Effector memory CD4-positive, alpha-beta T cell (primary cell): Measurements from ENCODE around the gene SEMA4D.
A peak's percentile ranks its signal among the peaks of the same experiment; 100 is the strongest.
"Not testable (repeated sequence)": the region's sequence is repeated elsewhere in the genome, so short reads cannot be mapped to it uniquely, and the experiment has no call there.

Source experiments
- DNase-seq, 3 donors: peaks; one replicate each; pipeline ENCODE4 v3.0.0-alpha.2; 2020
- H3K27ac ChIP-seq: 2 replicates; pipeline ENCODE4 v1.7.0; 2013; ENCODE audit warnings: mild to moderate bottlenecking, low read length, moderate library complexity; ENCODE audit not compliant: insufficient read depth, poor library complexity, severe bottlenecking
- H3K27me3 ChIP-seq: replicated peaks from 2 replicates; pipeline ENCODE4 v1.7.0; 2013; ENCODE audit warnings: mild to moderate bottlenecking, low read length; ENCODE audit not compliant: insufficient read depth, control insufficient read depth, poor library complexity, severe bottlenecking
- H3K36me3 ChIP-seq: 2 replicates; pipeline ENCODE4 v1.7.0; 2013; ENCODE audit warnings: mild to moderate bottlenecking, low read length, moderate library complexity; ENCODE audit not compliant: control insufficient read depth, insufficient read depth
- H3K4me1 ChIP-seq: 2 replicates; pipeline ENCODE4 v1.7.0; 2013; ENCODE audit warnings: low read length, mild to moderate bottlenecking; ENCODE audit not compliant: control insufficient read depth, insufficient read depth, poor library complexity, severe bottlenecking
- H3K4me3 ChIP-seq: 2 replicates; pipeline ENCODE4 v1.7.0; 2013; ENCODE audit warnings: low read length, low read depth, mild to moderate bottlenecking; ENCODE audit not compliant: insufficient read depth, poor library complexity, severe bottlenecking
- H3K9me3 ChIP-seq: 2 replicates; pipeline ENCODE4 v1.7.0; 2013; ENCODE audit warnings: mild to moderate bottlenecking, low read length, moderate library complexity; ENCODE audit not compliant: control insufficient read depth

SEMA4D gene

GRCh38 chr9:89484475-89485404, 13.2 kb downstream of the SEMA4D start:
- Histone ChIP-seq H3K9me3 (no peaks in the 10 kb centered on the region), H3K4me1 (peaks cover 64% of the 10 kb centered on the region), H3K27me3 (no peaks in the 10 kb centered on the region), H3K36me3 (no peaks in the 10 kb centered on the region), H3K27ac (peak overlapping the region; percentile 68), H3K4me3 (peak overlapping the region; percentile 61)
- DNase-seq: no peak

- peak; percentile 48 to 59 (median 57) for DNase-seq
- H3K27ac ChIP-seq: peak overlapping the region; percentile 68
- peaks cover 3% of the 10 kb centered on the region for H3K36me3 ChIP-seq
- H3K4me1 ChIP-seq: peaks cover 67% of the 10 kb centered on the region
- H3K27me3 ChIP-seq: no peaks in the 10 kb centered on the region
- H3K4me3 ChIP-seq: peak overlapping the region; percentile 61
- H3K9me3 ChIP-seq: no peaks in the 10 kb centered on the region
Observed at GRCh38 chr9:89483592-89484474, 14.1 kb downstream of the SEMA4D start.

GRCh38 chr9:89482901-89483361, 15.0 kb downstream of the SEMA4D start:
- Histone ChIP-seq H3K9me3 (no peaks in the 10 kb centered on the region), H3K4me1 (peaks cover 76% of the 10 kb centered on the region), H3K27me3 (no peaks in the 10 kb centered on the region), H3K36me3 (peaks cover 8% of the 10 kb centered on the region), H3K4me3 (no peak overlapping the region), H3K27ac (peak overlapping the region; percentile 68)
- no peak for DNase-seq

- no peak for DNase-seq
- H3K4me1 ChIP-seq: peaks cover 83% of the 10 kb centered on the region
- H3K27ac ChIP-seq: peak overlapping the region; percentile 68
- no peaks in the 10 kb centered on the region for H3K9me3 ChIP-seq
- H3K27me3 ChIP-seq: no peaks in the 10 kb centered on the region
- peaks cover 8% of the 10 kb centered on the region for H3K36me3 ChIP-seq
- peak overlapping the region; percentile 20 for H3K4me3 ChIP-seq
Observed at GRCh38 chr9:89482056-89482851, 15.7 kb downstream of the SEMA4D start.

- DNase-seq: no peak
- peak overlapping the region; percentile 68 for H3K27ac ChIP-seq
Observed at GRCh38 chr9:89481538-89481915, 16.4 kb downstream of the SEMA4D start.

GRCh38 chr9:89480825-89481537, 16.9 kb downstream of the SEMA4D start:
- Histone ChIP-seq H3K27ac (peak overlapping the region; percentile 68), H3K4me1 (peaks cover 87% of the 10 kb centered on the region), H3K4me3 (peak overlapping the region; percentile 20), H3K36me3 (peaks cover 11% of the 10 kb centered on the region), H3K27me3 (no peaks in the 10 kb centered on the region), H3K9me3 (no peaks in the 10 kb centered on the region)
- no peak for DNase-seq

More at GRCh38 chr9:89481538-89481915, 16.4 kb downstream of the SEMA4D start:
- no peaks in the 10 kb centered on the region for H3K27me3 ChIP-seq
- peak overlapping the region; percentile 20 for H3K4me3 ChIP-seq
- H3K36me3 ChIP-seq: peaks cover 8% of the 10 kb centered on the region
- H3K4me1 ChIP-seq: peaks cover 87% of the 10 kb centered on the region
- H3K9me3 ChIP-seq: no peaks in the 10 kb centered on the region

GRCh38 chr9:89480372-89480771, 17.5 kb downstream of the SEMA4D start:
- peaks cover 90% of the 10 kb centered on the region for H3K4me1 ChIP-seq
- H3K27ac ChIP-seq: peak overlapping the region; percentile 68
- H3K9me3 ChIP-seq, H3K4me3 ChIP-seq, DNase-seq, H3K27me3 ChIP-seq: not testable (repeated sequence)
- peaks cover 17% of the 10 kb centered on the region for H3K36me3 ChIP-seq

GRCh38 chr9:89479669-89480011, 18.3 kb downstream of the SEMA4D start:
- not testable (repeated sequence) for H3K27me3 ChIP-seq, H3K9me3 ChIP-seq, H3K4me3 ChIP-seq, DNase-seq
- Histone ChIP-seq H3K27ac (peak overlapping the region; percentile 75), H3K36me3 (peaks cover 23% of the 10 kb centered on the region), H3K4me1 (peaks cover 90% of the 10 kb centered on the region)
